Smooth muscle cell of the brain vasculature (primary cell): Measurements from ENCODE around the gene MTA1.

Experiments
- DNase-seq: peaks from one replicate; pipeline ENCODE4 v3.0.0-alpha.2; 2012; ENCODE audit warnings: low read depth, low spot score

Gene MTA1

DNA sequence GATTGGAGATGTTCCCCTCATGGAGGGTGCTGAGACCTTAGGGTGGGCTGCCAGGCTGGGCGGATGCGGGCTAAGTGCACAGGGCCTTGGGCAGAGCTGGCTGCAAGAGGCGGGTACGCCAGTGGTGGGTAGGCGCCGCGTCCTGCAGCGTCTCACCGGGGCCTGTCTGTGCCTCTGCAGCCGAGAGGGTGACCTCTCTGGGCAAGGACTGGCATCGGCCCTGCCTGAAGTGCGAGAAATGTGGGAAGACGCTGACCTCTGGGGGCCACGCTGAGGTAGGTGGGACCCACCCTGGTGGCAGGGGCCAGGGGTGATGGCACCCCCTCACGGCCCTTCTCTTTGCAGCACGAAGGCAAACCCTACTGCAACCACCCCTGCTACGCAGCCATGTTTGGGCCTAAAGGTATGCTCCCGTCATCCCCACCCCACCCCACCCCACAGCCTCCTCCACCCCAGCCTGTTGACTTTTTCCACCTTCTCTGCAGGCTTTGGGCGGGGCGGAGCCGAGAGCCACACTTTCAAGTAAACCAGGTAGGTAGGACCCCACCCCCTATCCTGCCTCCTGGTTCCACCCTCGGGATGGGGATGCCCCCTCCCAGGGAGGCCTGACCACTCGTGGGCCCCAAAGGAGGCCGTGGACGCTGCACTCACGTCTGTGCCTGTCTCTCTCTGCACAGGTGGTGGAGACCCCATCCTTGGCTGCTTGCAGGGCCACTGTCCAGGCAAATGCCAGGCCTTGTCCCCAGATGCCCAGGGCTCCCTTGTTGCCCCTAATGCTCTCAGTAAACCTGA is 68.6 kb downstream of the MTA1 start:
- no peak for DNase-seq

DNA sequence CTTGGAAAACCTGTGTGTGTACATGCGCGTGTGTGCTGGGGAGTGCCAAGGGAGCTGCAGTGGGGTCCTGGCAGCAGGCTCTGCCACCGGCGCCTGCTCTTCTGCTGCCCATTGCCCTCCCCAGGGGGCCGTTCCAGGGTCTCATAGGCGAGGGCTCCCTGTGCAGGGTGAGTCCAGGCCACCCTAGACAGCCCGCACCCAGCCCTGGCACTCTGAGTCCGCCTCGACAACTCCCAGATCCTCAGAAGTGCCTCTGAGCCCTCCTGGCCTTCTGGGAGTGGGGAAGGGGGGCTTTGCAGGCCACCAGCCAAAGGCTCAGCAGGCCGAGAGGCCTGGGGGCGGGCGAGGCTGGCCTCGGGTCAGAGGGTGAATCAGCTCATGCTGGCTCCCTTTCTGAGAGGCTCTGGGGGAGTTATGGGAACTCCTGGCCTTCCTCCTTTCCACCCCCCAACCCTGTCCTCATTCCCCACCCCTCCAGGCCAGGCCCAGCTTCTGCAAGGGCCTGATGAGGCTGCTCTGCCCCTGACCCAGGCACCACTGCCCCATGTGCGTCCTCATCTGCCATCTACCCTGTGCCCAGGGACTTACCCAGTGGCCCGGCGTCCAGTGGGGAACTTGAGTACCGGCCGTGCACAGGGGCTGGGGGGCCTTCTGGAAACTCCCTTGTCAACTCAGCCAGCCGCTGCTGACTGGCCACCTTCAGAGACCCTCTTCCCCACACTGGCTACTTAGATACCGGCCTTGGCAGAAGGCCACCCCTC is 69.3 kb downstream of the MTA1 start:
- no peak for DNase-seq

DNA sequence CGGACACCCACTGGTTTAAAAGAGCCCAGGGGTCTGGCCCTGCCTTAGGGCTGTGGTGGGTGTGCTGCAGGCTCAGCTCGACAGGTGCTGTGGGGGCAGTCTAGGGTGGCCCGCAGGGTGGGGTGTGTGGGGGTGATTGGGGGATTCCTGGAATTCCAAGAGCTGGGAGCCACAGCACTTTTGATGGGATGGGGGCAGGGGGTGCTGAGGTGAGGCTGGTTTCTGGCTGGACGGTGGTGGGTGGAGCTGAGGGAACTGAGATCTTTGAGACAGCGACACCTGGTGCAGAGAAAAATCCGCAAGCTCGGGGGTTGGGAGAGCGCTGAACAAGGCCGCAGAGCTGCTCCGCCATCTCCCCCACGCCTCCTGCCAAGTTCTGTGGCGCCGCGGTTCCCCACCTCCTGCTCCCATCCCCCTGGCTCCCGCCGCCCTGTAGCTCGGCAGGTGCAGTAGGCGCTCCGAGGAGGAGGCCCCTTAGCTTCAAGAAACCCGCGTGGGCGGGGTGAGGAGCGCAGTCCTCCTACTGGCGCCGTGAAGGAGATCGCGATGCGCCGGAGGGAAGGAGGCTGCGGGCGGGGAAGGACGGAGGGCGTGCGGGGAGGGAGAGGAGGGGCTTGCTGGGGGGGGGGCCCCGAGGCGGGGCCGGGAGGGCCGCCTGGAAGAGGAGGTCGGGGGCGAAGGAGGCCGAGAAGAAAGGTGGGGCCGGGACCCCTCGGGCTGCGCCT is 70.1 kb downstream of the MTA1 start:
- DNase-seq = no peak

- DNase-seq = no peak
Measured at GRCh38 chr14:105490267-105490571, 70.6 kb downstream of the MTA1 start.

GRCh38 chr14:105490572-105491365 is 71.1 kb downstream of the MTA1 start, which contains the start of gene TEDC1:
TEDC1 (plus strand) TSS chr14:105491246; CDS start chr14:105491376, 130 bp downstream.
- DNase-seq = peak; percentile 100

DNA sequence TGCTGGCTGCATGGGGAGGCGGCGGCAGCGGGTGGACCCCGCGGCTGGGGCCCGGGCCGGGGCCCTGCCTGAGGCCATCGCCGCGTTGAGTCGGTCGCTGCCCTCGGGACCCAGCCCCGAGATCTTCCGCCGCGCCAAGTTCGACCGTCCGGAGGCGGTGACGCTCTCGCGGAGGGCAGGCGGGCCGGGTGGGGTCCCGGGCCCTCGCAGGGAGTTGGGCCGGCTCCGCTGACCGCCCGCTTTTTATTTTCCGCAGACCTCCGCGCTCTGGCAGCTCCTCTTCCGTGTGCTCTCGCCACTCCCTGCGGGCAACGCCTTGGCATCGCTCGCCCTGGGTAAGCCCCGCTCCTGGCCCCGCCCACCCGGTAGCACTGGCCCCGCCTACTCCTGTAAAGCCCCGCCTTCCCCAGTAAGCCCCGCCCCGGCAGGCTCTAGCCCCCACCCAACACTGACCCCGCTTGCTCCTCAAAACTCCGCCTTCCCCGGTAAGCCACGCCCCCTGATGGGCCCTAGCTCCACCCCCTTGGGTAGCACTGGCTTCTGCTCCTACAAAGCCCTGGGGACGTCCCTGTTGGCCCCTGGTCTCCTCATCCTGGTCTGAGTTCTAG is 71.8 kb downstream of the MTA1 start:
- no peak for DNase-seq

- DNase-seq = no peak
Measured at GRCh38 chr14:105492031-105492970, 72.7 kb downstream of the MTA1 start.

GRCh38 chr14:105492971-105493871 is 73.6 kb downstream of the MTA1 start:
- no peak for DNase-seq

DNA sequence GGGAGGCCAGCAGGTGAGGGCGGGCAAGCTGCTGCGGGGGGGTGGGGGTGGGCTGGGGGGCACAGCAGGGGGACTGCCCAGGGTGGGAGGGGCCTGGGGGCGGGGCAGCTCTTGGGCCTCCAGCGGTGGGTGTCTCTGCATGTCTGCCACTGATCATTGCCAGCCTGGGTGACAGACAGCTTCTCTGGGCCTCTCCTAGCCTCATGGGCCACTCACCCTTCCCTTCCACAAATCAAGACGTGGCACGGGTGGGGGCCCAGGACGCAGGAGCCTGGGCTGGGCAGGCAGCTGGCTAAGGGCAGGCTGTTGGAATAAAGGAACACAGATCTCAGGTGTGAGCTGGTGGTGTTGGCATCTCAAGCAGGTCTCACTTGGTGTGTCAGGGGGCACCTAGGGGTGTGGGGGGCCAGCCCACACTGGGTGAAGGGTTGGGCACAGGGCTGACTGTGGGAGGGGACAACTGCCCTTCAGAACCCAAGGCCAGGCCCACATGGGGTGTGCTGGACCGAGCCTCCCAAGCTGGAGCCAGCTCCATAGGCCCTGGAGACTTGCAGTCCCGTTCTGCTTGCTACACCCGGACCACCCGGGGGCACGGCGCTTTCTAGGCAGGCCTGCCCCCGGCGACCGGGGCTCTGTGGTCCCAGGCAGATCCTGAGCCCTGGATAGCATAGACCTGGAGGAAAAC is 74.4 kb downstream of the MTA1 start:
- no peak for DNase-seq

- DNase-seq = no peak
Measured at GRCh38 chr14:105494606-105494929, 74.9 kb downstream of the MTA1 start.

- no peak for DNase-seq
Measured at GRCh38 chr14:105495101-105495989, 75.7 kb downstream of the MTA1 start.

DNA sequence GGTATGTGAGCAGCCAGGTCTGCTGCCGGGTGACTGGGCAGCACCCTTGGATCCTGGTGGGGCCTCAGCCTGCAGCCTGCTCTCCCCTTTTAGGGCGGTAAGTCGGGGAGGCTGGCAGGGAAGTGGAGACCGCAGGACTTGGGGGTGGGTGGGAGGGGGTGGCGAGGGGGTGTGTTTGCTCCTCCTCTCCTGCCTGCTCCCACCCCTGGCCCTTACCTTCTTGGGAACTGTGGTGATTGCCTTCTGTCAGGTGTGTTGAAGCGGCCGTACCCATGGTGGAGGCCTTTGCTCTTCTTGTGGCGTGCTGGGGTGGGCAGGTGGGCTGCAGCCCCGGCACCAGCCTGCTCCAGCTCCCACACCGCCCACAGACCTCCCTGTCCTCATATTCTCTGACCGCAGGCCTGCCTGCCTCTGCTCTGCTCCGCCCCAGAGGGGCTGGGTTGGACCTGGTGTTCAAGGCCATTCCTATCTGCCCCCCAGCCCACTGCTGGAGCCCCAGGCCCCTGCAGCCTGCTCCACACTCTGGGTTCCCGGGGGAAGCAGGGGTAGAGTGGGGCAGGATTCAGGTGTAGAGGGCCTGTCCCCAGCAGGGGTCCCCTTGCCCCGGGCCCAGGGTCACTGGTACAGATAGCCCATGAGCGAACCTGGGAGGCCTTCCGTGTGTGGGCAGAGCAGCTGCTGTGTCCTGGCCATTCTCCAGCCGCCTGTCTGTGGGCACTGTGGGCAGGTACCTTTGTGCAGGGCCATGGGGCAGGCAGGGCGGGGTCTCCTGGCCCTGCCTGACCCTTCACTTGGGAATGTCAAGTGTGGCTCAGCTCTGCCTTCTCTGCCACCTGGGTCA is 76.6 kb downstream of the MTA1 start:
- no peak for DNase-seq

GRCh38 chr14:105496831-105497591 is 77.4 kb downstream of the MTA1 start:
- DNase-seq = no peak

GRCh38 chr14:105497671-105498429 is 78.2 kb downstream of the MTA1 start:
- no peak for DNase-seq
